Activated CD4-positive, alpha-beta T cell treated with anti-CD3 and anti-CD28 coated beads, Interleukin-2, amount 10 ng/mL, durations not matched to agents 7 days and 5 days (primary cell): ENCODE results near the gene MT2A. TPM values are rescaled to one million over a fixed set of nuclear protein-coding genes. Genes with fewer than 3 reads are reported as not detected.
A peak's percentile ranks its signal among the peaks of the same experiment; 100 is the strongest.

Source experiments
- CTCF ChIA-PET: fragments of 350-600 bp; sonication (Branson Sonifier 250); formaldehyde crosslinking; loops from one replicate; lab custom pipeline; 2021; ENCODE audit warnings: antibody characterized with exemption; lab: Charles Lee
- POLR2A ChIA-PET: fragments of 350-600 bp; sonication (Branson Sonifier 250); formaldehyde crosslinking; loops from one replicate; lab custom pipeline; 2021; ENCODE audit warnings: antibody characterized with exemption; lab: Charles Lee
- DNase-seq: peaks from one replicate; pipeline ENCODE4 v3.0.0-alpha.2; 2020
- H3K27ac Mint-ChIP-seq: one replicate; pipeline ENCODE4 v1.8.0; 2021; ENCODE audit warnings: mild to moderate bottlenecking, moderate library complexity, mixed read lengths
- H3K27me3 Mint-ChIP-seq: one replicate; pipeline ENCODE4 v1.8.0; 2021; ENCODE audit warnings: mixed read lengths
- H3K36me3 Mint-ChIP-seq: one replicate; pipeline ENCODE4 v1.8.0; 2021; ENCODE audit warnings: low read depth, mixed read lengths
- H3K4me1 Mint-ChIP-seq: one replicate; pipeline ENCODE4 v1.8.0; 2021; ENCODE audit warnings: mixed read lengths
- H3K4me3 Mint-ChIP-seq: one replicate; pipeline ENCODE4 v1.8.0; 2021; ENCODE audit warnings: mild to moderate bottlenecking, moderate library complexity, mixed read lengths
- H3K9me3 Mint-ChIP-seq: one replicate; pipeline ENCODE4 v1.8.0; 2021; ENCODE audit warnings: mixed read lengths
- total RNA-seq, 2 experiments: library from RNA; stranded (reverse); gene quantifications; one replicate each; pipeline ENCODE4 v1.2.3, GENCODE V29; 2021

The MT2A gene
- total RNA-seq, 2 experiments from 2014 or later = 146 to 268 TPM

- H3K4me3 Mint-ChIP-seq = peak overlapping the region; percentile 22
- H3K27ac Mint-ChIP-seq = no peak overlapping the region
- peaks cover 90% of the 10 kb centered on the region for H3K27me3 Mint-ChIP-seq
- ChIA-PET POLR2A (no interaction called here), CTCF (interaction anchor here (0.8 to 1.6 kb wide), 3 partner anchors 13 to 24 kb away, joined by 3 to 9 read pairs (median 5); no protein-coding TSS in a partner anchor)
- H3K9me3 Mint-ChIP-seq = no peaks in the 10 kb centered on the region
- no peak for DNase-seq
- H3K36me3 Mint-ChIP-seq = peaks cover 4% of the 10 kb centered on the region
- peaks cover 37% of the 10 kb centered on the region for H3K4me1 Mint-ChIP-seq
Observed at GRCh38 chr16:56635441-56635967, 27.1 kb downstream of the MT2A start.

- Mint-ChIP-seq H3K4me3 (no peak overlapping the region), H3K4me1 (peaks cover 34% of the 10 kb centered on the region), H3K27me3 (peaks cover 87% of the 10 kb centered on the region), H3K36me3 (peaks cover 4% of the 10 kb centered on the region), H3K27ac (no peak overlapping the region), H3K9me3 (no peaks in the 10 kb centered on the region)
- no peak for DNase-seq
- CTCF ChIA-PET = interaction anchor here (1.1 to 1.6 kb wide), 4 partner anchors 12 to 19 kb away, joined by 3 to 9 read pairs (median 4); no protein-coding TSS in a partner anchor
- POLR2A ChIA-PET = no interaction called here
Observed at GRCh38 chr16:56636616-56637413, 28.4 kb downstream of the MT2A start.

GRCh38 chr16:56637814-56638750 lies 29.7 kb downstream of the MT2A start, which contains the start of gene MT1A:
MT1A (plus strand) TSS chr16:56638666; CDS start chr16:56638739, 73 bp downstream.
- Mint-ChIP-seq H3K27ac (no peak within 1 kb of the TSS), H3K36me3 (peaks cover 4% of the 10 kb centered on the region), H3K4me1 (peaks cover 38% of the 10 kb centered on the region), H3K27me3 (peaks cover 87% of the 10 kb centered on the region), H3K4me3 (peak within 1 kb of the TSS; percentile 45), H3K9me3 (no peaks in the 10 kb centered on the region)
- ChIA-PET POLR2A (no interaction called here), CTCF (no interaction called here)
- DNase-seq = no peak

- Mint-ChIP-seq H3K27ac (no peak overlapping the region), H3K27me3 (peaks cover 78% of the 10 kb centered on the region), H3K36me3 (peaks cover 4% of the 10 kb centered on the region), H3K4me1 (peaks cover 47% of the 10 kb centered on the region), H3K9me3 (no peaks in the 10 kb centered on the region), H3K4me3 (no peak overlapping the region)
- no peak for DNase-seq
- ChIA-PET CTCF (interaction anchor here (1.1 to 1.4 kb wide), 2 partner anchors 9 to 62 kb away, joined by 3 read pairs; no protein-coding TSS in a partner anchor), POLR2A (no interaction called here)
Observed at GRCh38 chr16:56639045-56639444, 30.7 kb downstream of the MT2A start.

GRCh38 chr16:56640076-56640475 lies 31.7 kb downstream of the MT2A start:
- no peak for DNase-seq
- H3K4me3 Mint-ChIP-seq = no peak overlapping the region
- ChIA-PET CTCF (interaction anchor here (1.0 to 1.4 kb wide), 4 partner anchors 10 to 63 kb away, joined by 3 read pairs; no protein-coding TSS in a partner anchor), POLR2A (no interaction called here)
- H3K9me3 Mint-ChIP-seq = no peaks in the 10 kb centered on the region
- H3K27ac Mint-ChIP-seq = no peak overlapping the region
- peaks cover 1% of the 10 kb centered on the region for H3K36me3 Mint-ChIP-seq
- peaks cover 71% of the 10 kb centered on the region for H3K27me3 Mint-ChIP-seq
- H3K4me1 Mint-ChIP-seq = peaks cover 49% of the 10 kb centered on the region

- DNase-seq = no peak
- H3K4me1 Mint-ChIP-seq = peaks cover 43% of the 10 kb centered on the region
- ChIA-PET POLR2A (interaction anchor here (0.8 kb wide), 1 partner anchor 14 kb away, joined by 4 read pairs; no protein-coding TSS in a partner anchor), CTCF (interaction anchor here (1.2 kb wide), 1 partner anchor 15 kb away, joined by 4 read pairs; no protein-coding TSS in a partner anchor)
- no peak overlapping the region for H3K4me3 Mint-ChIP-seq
- peaks cover 70% of the 10 kb centered on the region for H3K27me3 Mint-ChIP-seq
- no peaks in the 10 kb centered on the region for H3K9me3 Mint-ChIP-seq
- H3K36me3 Mint-ChIP-seq = no peaks in the 10 kb centered on the region
- H3K27ac Mint-ChIP-seq = no peak overlapping the region
Observed at GRCh38 chr16:56641166-56641565, 32.8 kb downstream of the MT2A start.

GRCh38 chr16:56643080-56643778 lies 34.8 kb downstream of the MT2A start:
- Mint-ChIP-seq H3K9me3 (no peaks in the 10 kb centered on the region), H3K27ac (no peak overlapping the region), H3K4me3 (peak overlapping the region; percentile 63), H3K4me1 (peaks cover 30% of the 10 kb centered on the region), H3K36me3 (no peaks in the 10 kb centered on the region), H3K27me3 (peaks cover 66% of the 10 kb centered on the region)
- ChIA-PET CTCF (interaction anchor here (0.6 to 2.6 kb wide), 17 partner anchors 9 to 126 kb away, joined by 3 to 12 read pairs (median 4); partner anchors contain the start of genes MT1E and MT2A), POLR2A (no interaction called here)
- peak; percentile 81 for DNase-seq

GRCh38 chr16:56643833-56644232 lies 35.4 kb downstream of the MT2A start:
- CTCF ChIA-PET = interaction anchor here (0.5 to 2.6 kb wide), 15 partner anchors 9 to 125 kb away, joined by 3 to 12 read pairs (median 4); partner anchors contain the start of genes MT1E and MT2A
- POLR2A ChIA-PET = no interaction called here
- H3K27ac Mint-ChIP-seq = no peak overlapping the region
- DNase-seq = no peak
- no peaks in the 10 kb centered on the region for H3K9me3 Mint-ChIP-seq
- H3K36me3 Mint-ChIP-seq = no peaks in the 10 kb centered on the region
- peak overlapping the region; percentile 63 for H3K4me3 Mint-ChIP-seq
- H3K27me3 Mint-ChIP-seq = peaks cover 68% of the 10 kb centered on the region
- H3K4me1 Mint-ChIP-seq = peaks cover 27% of the 10 kb centered on the region

- H3K36me3 Mint-ChIP-seq = no peaks in the 10 kb centered on the region
- CTCF ChIA-PET = interaction anchor here (1.6 kb wide), 1 partner anchor 38 kb away, joined by 4 read pairs; no protein-coding TSS in a partner anchor
- no peak overlapping the region for H3K4me3 Mint-ChIP-seq
- H3K9me3 Mint-ChIP-seq = no peaks in the 10 kb centered on the region
- POLR2A ChIA-PET = no interaction called here
- no peak for DNase-seq
- H3K27me3 Mint-ChIP-seq = peaks cover 63% of the 10 kb centered on the region
- H3K27ac Mint-ChIP-seq = no peak overlapping the region
- H3K4me1 Mint-ChIP-seq = peaks cover 27% of the 10 kb centered on the region
Observed at GRCh38 chr16:56645311-56645710, 36.9 kb downstream of the MT2A start.

GRCh38 chr16:56645838-56646237 lies 37.5 kb downstream of the MT2A start:
- CTCF ChIA-PET = interaction anchor here (1.1 kb wide), 1 partner anchor 14 kb away, joined by 3 read pairs; no protein-coding TSS in a partner anchor
- no peaks in the 10 kb centered on the region for H3K36me3 Mint-ChIP-seq
- no peak overlapping the region for H3K4me3 Mint-ChIP-seq
- POLR2A ChIA-PET = no interaction called here
- H3K27me3 Mint-ChIP-seq = peaks cover 61% of the 10 kb centered on the region
- peaks cover 27% of the 10 kb centered on the region for H3K4me1 Mint-ChIP-seq
- no peak for DNase-seq
- H3K27ac Mint-ChIP-seq = no peak overlapping the region
- H3K9me3 Mint-ChIP-seq = no peaks in the 10 kb centered on the region

- Mint-ChIP-seq H3K9me3 (no peaks in the 10 kb centered on the region), H3K4me3 (no peak overlapping the region), H3K36me3 (no peaks in the 10 kb centered on the region), H3K27ac (no peak overlapping the region), H3K4me1 (peaks cover 20% of the 10 kb centered on the region), H3K27me3 (peaks cover 56% of the 10 kb centered on the region)
- no peak for DNase-seq
- POLR2A ChIA-PET = no interaction called here
- CTCF ChIA-PET = interaction anchor here (0.6 to 1.8 kb wide), 2 partner anchors 11 to 29 kb away, joined by 3 to 5 read pairs; no protein-coding TSS in a partner anchor
Observed at GRCh38 chr16:56647641-56648431, 39.5 kb downstream of the MT2A start.
